ENCODE measurements around the gene SMOC2. TPM values are rescaled to one million over a fixed set of nuclear protein-coding genes. Genes with fewer than 3 reads are reported as not detected.

SMOC2 gene
- total RNA-seq, 1 experiment from 2014 or later = 2.1 TPM

GRCh38 chr6:168410035-168410434 is 30.9 kb upstream of the SMOC2 start:
- H3K4ac ChIP-seq (ENCODE audit: low read depth, low read length) = no peak overlapping the region
- H3K4me1 Mint-ChIP-seq = no peaks in the 10 kb centered on the region
- no peak overlapping the region for H3K14ac ChIP-seq (ENCODE audit: insufficient read depth, low read length)
- no peak overlapping the region for H2BK20ac ChIP-seq (ENCODE audit: low read depth, low read length, poor library complexity, severe bottlenecking)
- no peaks in the 10 kb centered on the region for H3K9me3 Mint-ChIP-seq
- H3K18ac ChIP-seq (ENCODE audit: insufficient read length, low read depth, low read length) = no peak overlapping the region
- H3K36me3 Mint-ChIP-seq (ENCODE audit: insufficient read depth in 1 of 3, low read depth in 3 of 3) = no peaks in the 10 kb centered on the region
- no peak overlapping the region for H3K56ac ChIP-seq (ENCODE audit: insufficient read length, low read depth, low read length)
- no CpG with 5 or more reads among the region's 8 CpGs for WGBS (ENCODE audit: extremely low coverage, insufficient read length, low lambda C conversion rate)
- peak; percentile 15 for DNase-seq
- no peaks in the 10 kb centered on the region for H3K9me3 ChIP-seq (ENCODE audit: control insufficient read depth, low read depth, low read length)
- no peak overlapping the region for H3K4me2 ChIP-seq (ENCODE audit: insufficient read depth, insufficient read length, low read length)
- peak overlapping the region in 1 of 3 experiments; percentile 93; a peak in 1 of 7 replicates for H3K27ac Mint-ChIP-seq
- no peaks in the 10 kb centered on the region for H3K4me1 ChIP-seq (ENCODE audit: insufficient read depth, low read length)
- H3K79me2 ChIP-seq (ENCODE audit: insufficient read depth, low read length) = no peaks in the 10 kb centered on the region
- H3T11ph ChIP-seq (ENCODE audit: low read length) = no peak overlapping the region
- no peak overlapping the region for H2BK15ac ChIP-seq (ENCODE audit: low read depth, low read length)
- H2BK120ac ChIP-seq (ENCODE audit: low read depth, low read length, poor library complexity, severe bottlenecking) = no peak overlapping the region
- no peak overlapping the region for H2AK5ac ChIP-seq (ENCODE audit: insufficient read length, low read length)
- H4K8ac ChIP-seq (replicated peaks; ENCODE audit: insufficient read length, low read depth, low read length) = no peak overlapping the region
- H2BK5ac ChIP-seq (ENCODE audit: insufficient read length, low read length) = no peak overlapping the region
- H4K91ac ChIP-seq (ENCODE audit: insufficient read length, low read depth, low read length) = no peak overlapping the region
- H2AFZ ChIP-seq (ENCODE audit: low read length) = no peak overlapping the region
- H3K27ac ChIP-seq (ENCODE audit: insufficient read length, low read depth, low read length) = no peak overlapping the region
- H3K23me2 ChIP-seq (ENCODE audit: insufficient read length, low read depth, low read length, poor library complexity, severe bottlenecking) = no peaks in the 10 kb centered on the region
- H3K27me3 ChIP-seq (ENCODE audit: insufficient read depth, low read length) = no peaks in the 10 kb centered on the region
- no peaks in the 10 kb centered on the region for H3K27me3 Mint-ChIP-seq (ENCODE audit: low read depth)
- no peaks in the 10 kb centered on the region for H4K20me1 ChIP-seq (ENCODE audit: control insufficient read depth, insufficient read depth, insufficient read length)
- no peak overlapping the region for H3K4me3 Mint-ChIP-seq
- TF ChIP-seq, protein P1, sequence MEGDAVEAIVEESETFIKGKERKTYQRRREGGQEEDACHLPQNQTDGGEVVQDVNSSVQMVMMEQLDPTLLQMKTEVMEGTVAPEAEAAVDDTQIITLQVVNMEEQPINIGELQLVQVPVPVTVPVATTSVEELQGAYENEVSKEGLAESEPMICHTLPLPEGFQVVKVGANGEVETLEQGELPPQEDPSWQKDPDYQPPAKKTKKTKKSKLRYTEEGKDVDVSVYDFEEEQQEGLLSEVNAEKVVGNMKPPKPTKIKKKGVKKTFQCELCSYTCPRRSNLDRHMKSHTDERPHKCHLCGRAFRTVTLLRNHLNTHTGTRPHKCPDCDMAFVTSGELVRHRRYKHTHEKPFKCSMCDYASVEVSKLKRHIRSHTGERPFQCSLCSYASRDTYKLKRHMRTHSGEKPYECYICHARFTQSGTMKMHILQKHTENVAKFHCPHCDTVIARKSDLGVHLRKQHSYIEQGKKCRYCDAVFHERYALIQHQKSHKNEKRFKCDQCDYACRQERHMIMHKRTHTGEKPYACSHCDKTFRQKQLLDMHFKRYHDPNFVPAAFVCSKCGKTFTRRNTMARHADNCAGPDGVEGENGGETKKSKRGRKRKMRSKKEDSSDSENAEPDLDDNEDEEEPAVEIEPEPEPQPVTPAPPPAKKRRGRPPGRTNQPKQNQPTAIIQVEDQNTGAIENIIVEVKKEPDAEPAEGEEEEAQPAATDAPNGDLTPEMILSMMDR (conservative IDR thresholded peaks at IDR 0.05) = no peak
- no peak overlapping the region for H3K23ac ChIP-seq (ENCODE audit: insufficient read length, low read depth, low read length)
- H3K79me1 ChIP-seq (ENCODE audit: insufficient read depth, low read depth, low read length, poor library complexity, severe bottlenecking) = no peaks in the 10 kb centered on the region
- H3K9ac ChIP-seq (ENCODE audit: extremely low read depth, insufficient read length, low read length) = no peak overlapping the region
- H4K5ac ChIP-seq (ENCODE audit: insufficient read length, low read depth, low read length) = no peak overlapping the region
- H2BK12ac ChIP-seq (ENCODE audit: insufficient read length, low read depth, low read length) = no peak overlapping the region
